Fibroblast of lung (primary cell): Measurements from ENCODE around the gene ANGPT4. TPM values are rescaled to one million over a fixed set of nuclear protein-coding genes. Genes with fewer than 3 reads are reported as not detected.

ENCODE experiments used
- DNase-seq, 2 donors: peaks; one replicate each; pipeline versions ENCODE4 v3.0.0 to v3.0.0-alpha.2; 2010; ENCODE audit warnings: low read depth in 2 of 2
- H2AFZ ChIP-seq: 2 replicates; pipeline ENCODE4 v1.5.1; 2012; ENCODE audit warnings: low read length, control low read depth, inconsistent platforms
- H3K27ac ChIP-seq: 2 replicates; pipeline ENCODE4 v1.5.1; 2011; ENCODE audit warnings: low read length, control low read depth; ENCODE audit not compliant: insufficient read depth
- H3K27me3 ChIP-seq: 2 replicates; pipeline ENCODE4 v1.5.1; 2011; ENCODE audit warnings: mild to moderate bottlenecking, low read length; ENCODE audit not compliant: control insufficient read depth, insufficient read depth
- H3K36me3 ChIP-seq: 2 replicates; pipeline ENCODE4 v1.5.1; 2011; ENCODE audit warnings: low read length; ENCODE audit not compliant: control insufficient read depth, insufficient read depth
- H3K4me1 ChIP-seq: 2 replicates; pipeline ENCODE4 v1.5.1; 2011; ENCODE audit warnings: low read length; ENCODE audit not compliant: control insufficient read depth, insufficient read depth; ENCODE audit errors: extremely low read depth
- H3K4me2 ChIP-seq: 2 replicates; pipeline ENCODE4 v1.5.1; 2011; ENCODE audit warnings: low read length, control low read depth; ENCODE audit not compliant: insufficient read depth; ENCODE audit errors: extremely low read depth
- H3K4me3 ChIP-seq, 4 experiments: fragments of 200-600 bp in 1 of 4; sonication (generic) in 1 of 4; replicated peaks in 1 of 4; 2 replicates each; pipeline ENCODE4 v1.5.1; 2011 to 2016; ENCODE audit warnings: low read length in 4 of 4, low read depth in 3 of 4, mild to moderate bottlenecking in 3 of 4, control low read depth in 2 of 4, inconsistent platforms in 1 of 4, mixed read lengths in 1 of 4; ENCODE audit not compliant: insufficient read depth in 1 of 4; ENCODE audit errors: control extremely low read depth in 1 of 4
- H3K79me2 ChIP-seq: 2 replicates; pipeline ENCODE4 v1.5.1; 2012; ENCODE audit warnings: mild to moderate bottlenecking, low read length, inconsistent platforms; ENCODE audit not compliant: control insufficient read depth, insufficient read depth
- H3K9ac ChIP-seq: 2 replicates; pipeline ENCODE4 v1.5.1; 2011; ENCODE audit warnings: mild to moderate bottlenecking, low read length, control low read depth; ENCODE audit not compliant: insufficient read depth
- H3K9me3 ChIP-seq: 2 replicates; pipeline ENCODE4 v1.5.1; 2012; ENCODE audit warnings: low read depth, low read length; ENCODE audit not compliant: control insufficient read depth, insufficient read depth
- H4K20me1 ChIP-seq: 2 replicates; pipeline ENCODE4 v1.5.1; 2011; ENCODE audit warnings: low read length; ENCODE audit not compliant: control insufficient read depth, insufficient read depth; ENCODE audit errors: extremely low read depth
- CTCF ChIP-seq, 2 donors: IDR thresholded peaks in 1 of 2; conservative IDR thresholded peaks in 1 of 2; 1 replicate in 1 of 2; 2 replicates in 1 of 2; pipeline ENCODE4 v1.5.1; 2011 to 2012; ENCODE audit warnings: low read length in 2 of 2, control low read depth in 1 of 2, inconsistent platforms in 1 of 2, low read depth in 1 of 2, mild to moderate bottlenecking in 1 of 2
- EZH2 ChIP-seq: IDR thresholded peaks from 2 replicates; pipeline ENCODE4 v1.5.1; 2012; ENCODE audit warnings: low read length, control low read depth, mild to moderate bottlenecking; ENCODE audit errors: missing control alignments
- polyA plus RNA-seq, 2 donors: library from polyadenylated mRNA; depleted of rRNA in 1 of 2; stranded (reverse) in 1 of 2; unstranded in 1 of 2; fragments of >200 nt; gene quantifications; 2 replicates each; pipeline ENCODE4 v1.2.1, GENCODE V29; 2011 to 2012; ENCODE audit warnings: missing spikeins in 1 of 2
- total RNA-seq: library from RNA; depleted of rRNA; stranded (reverse); fragments of >200 nt; gene quantifications from 2 replicates; pipeline ENCODE4 v1.2.1, GENCODE V29; 2014

Gene ANGPT4
- total and polyA plus RNA-seq, 2 donors (not counting 1 experiment from before 2014, with no cell fraction given) = under 0.01 TPM; not detected in 1

GRCh38 chr20:846894-847278 lies 69.2 kb downstream of the ANGPT4 start:
- no peak for DNase-seq
- Histone ChIP-seq H3K27me3 (no peaks in the 10 kb centered on the region), H3K4me1 (no peaks in the 10 kb centered on the region), H2AFZ (no peak overlapping the region), H3K79me2 (peaks cover 3% of the 10 kb centered on the region), H3K27ac (no peak overlapping the region), H4K20me1 (no peaks in the 10 kb centered on the region), H3K36me3 (peaks cover 2% of the 10 kb centered on the region), H3K4me3 (no peak overlapping the region), H3K9ac (no peak overlapping the region), H3K4me2 (no peak overlapping the region), H3K9me3 (no peaks in the 10 kb centered on the region)
- TF ChIP-seq EZH2 = no peak
- TF ChIP-seq CTCF (conservative IDR thresholded peaks at IDR 0.05 in 1 of 2, IDR thresholded peaks at IDR 0.05 in 1 of 2; ENCODE audit: low read depth in 1 of 2, low read length in 2 of 2) = no peak

GRCh38 chr20:845941-846893 lies 69.9 kb downstream of the ANGPT4 start:
- Histone ChIP-seq H3K4me1 (no peaks in the 10 kb centered on the region), H3K4me2 (no peak overlapping the region), H3K27ac (no peak overlapping the region), H4K20me1 (no peaks in the 10 kb centered on the region), H3K9me3 (no peaks in the 10 kb centered on the region), H3K4me3 (no peak overlapping the region), H2AFZ (no peak overlapping the region), H3K79me2 (peaks cover 7% of the 10 kb centered on the region), H3K27me3 (no peaks in the 10 kb centered on the region), H3K36me3 (peaks cover 2% of the 10 kb centered on the region), H3K9ac (no peak overlapping the region)
- DNase-seq = no peak
- TF ChIP-seq EZH2 (no peak), CTCF (conservative IDR thresholded peaks at IDR 0.05 in 1 of 2, IDR thresholded peaks at IDR 0.05 in 1 of 2; ENCODE audit: low read depth in 1 of 2, low read length in 2 of 2) (no peak)

- TF ChIP-seq CTCF (conservative IDR thresholded peaks at IDR 0.05 in 1 of 2, IDR thresholded peaks at IDR 0.05 in 1 of 2; ENCODE audit: low read depth in 1 of 2, low read length in 2 of 2) (no peak), EZH2 (no peak)
- H4K20me1 ChIP-seq = no peaks in the 10 kb centered on the region
Observed at GRCh38 chr20:845226-845868, 70.8 kb downstream of the ANGPT4 start.

More at GRCh38 chr20:845226-845868, 70.8 kb downstream of the ANGPT4 start:
- Histone ChIP-seq H3K9me3 (no peaks in the 10 kb centered on the region), H3K27ac (no peak overlapping the region), H3K36me3 (peaks cover 2% of the 10 kb centered on the region), H3K9ac (no peak overlapping the region), H2AFZ (no peak overlapping the region), H3K4me2 (no peak overlapping the region), H3K27me3 (no peaks in the 10 kb centered on the region), H3K79me2 (peaks cover 14% of the 10 kb centered on the region), H3K4me3 (no peak overlapping the region), H3K4me1 (no peaks in the 10 kb centered on the region)
- no peak for DNase-seq
